ENCODE results near the gene PRKN.

DNA sequence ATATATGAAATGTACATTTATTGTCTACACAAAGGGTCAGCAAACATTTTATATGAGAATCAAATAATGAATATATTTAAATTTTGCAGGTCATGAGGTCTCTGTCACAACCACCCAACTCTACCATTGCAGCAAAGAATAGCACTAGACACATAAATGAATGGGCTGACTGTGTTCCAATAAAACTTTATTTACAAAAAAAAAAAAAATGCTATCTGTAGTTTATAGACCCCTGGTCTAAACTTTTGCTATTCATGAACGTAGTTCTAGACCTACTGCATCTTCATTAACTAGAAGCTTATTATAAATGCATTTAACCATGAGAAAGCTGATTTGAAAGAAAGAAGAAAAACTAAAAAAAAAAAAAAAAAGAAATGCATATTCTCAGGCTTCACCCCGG is 842.8 kb downstream of the PRKN start:
- TF ChIP-seq, protein P1, sequence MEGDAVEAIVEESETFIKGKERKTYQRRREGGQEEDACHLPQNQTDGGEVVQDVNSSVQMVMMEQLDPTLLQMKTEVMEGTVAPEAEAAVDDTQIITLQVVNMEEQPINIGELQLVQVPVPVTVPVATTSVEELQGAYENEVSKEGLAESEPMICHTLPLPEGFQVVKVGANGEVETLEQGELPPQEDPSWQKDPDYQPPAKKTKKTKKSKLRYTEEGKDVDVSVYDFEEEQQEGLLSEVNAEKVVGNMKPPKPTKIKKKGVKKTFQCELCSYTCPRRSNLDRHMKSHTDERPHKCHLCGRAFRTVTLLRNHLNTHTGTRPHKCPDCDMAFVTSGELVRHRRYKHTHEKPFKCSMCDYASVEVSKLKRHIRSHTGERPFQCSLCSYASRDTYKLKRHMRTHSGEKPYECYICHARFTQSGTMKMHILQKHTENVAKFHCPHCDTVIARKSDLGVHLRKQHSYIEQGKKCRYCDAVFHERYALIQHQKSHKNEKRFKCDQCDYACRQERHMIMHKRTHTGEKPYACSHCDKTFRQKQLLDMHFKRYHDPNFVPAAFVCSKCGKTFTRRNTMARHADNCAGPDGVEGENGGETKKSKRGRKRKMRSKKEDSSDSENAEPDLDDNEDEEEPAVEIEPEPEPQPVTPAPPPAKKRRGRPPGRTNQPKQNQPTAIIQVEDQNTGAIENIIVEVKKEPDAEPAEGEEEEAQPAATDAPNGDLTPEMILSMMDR (IDR thresholded peaks at IDR 0.05) = no peak
- no peak for TF ChIP-seq POLR2A (IDR thresholded peaks at IDR 0.05)
